C4-2B (cell line): ENCODE results near the gene TWIST1.

Experiments
- CTCF ChIP-seq: fragments of 450-650 bp; conservative IDR thresholded peaks from 2 replicates; pipeline ENCODE4 v1.5.1; 2017; ENCODE audit warnings: mild to moderate bottlenecking
- ZFX ChIP-seq: fragments of 450-650 bp; IDR thresholded peaks from 2 replicates; pipeline ENCODE4 v1.6.1; 2017

GRCh38 chr7:19099924-19100323, 17.5 kb downstream of the TWIST1 start:
- TF ChIP-seq CTCF, result no peak
- no peak for TF ChIP-seq ZFX
